Erythroblast (primary cell): ENCODE results near the gene TELO2.
A peak's percentile ranks its signal among the peaks of the same experiment; 100 is the strongest.

Source experiments
- DNase-seq, 2 experiments: peaks; one replicate each; lab custom pipeline; 2025; lab: John Stamatoyannopoulos, UW
- GATA1 ChIP-seq: IDR thresholded peaks from 2 replicates; pipeline ENCODE4 v1.6.1; 2011; ENCODE audit warnings: low read depth, mild to moderate bottlenecking, control low read depth, low read length, moderate library complexity
- POLR2A ChIP-seq: IDR thresholded peaks from 2 replicates; pipeline ENCODE4 v1.6.1; 2011; ENCODE audit warnings: mild to moderate bottlenecking, low read length

Gene TELO2

DNA sequence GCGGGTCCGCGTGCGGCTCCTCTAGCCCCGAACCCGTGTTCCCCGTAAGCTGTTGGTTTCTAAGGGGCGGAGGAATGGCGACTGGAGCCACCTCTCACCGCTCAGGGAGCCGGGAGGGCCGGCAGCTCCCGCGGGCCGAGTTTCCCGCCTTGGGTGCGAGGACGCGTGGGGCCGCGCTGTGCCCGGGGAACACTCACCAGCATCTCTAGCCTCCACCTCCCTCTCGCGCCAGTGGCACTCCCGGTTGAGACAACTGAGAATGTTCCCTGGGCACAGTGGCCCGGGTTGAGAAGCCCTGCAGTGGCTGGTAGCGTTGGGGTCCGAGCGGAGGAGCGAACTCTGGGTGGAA is 560 bp downstream of the TELO2 start:
- peak; percentile 62 to 71 for DNase-seq
- TF ChIP-seq POLR2A (no peak), GATA1 (no peak)

DNA sequence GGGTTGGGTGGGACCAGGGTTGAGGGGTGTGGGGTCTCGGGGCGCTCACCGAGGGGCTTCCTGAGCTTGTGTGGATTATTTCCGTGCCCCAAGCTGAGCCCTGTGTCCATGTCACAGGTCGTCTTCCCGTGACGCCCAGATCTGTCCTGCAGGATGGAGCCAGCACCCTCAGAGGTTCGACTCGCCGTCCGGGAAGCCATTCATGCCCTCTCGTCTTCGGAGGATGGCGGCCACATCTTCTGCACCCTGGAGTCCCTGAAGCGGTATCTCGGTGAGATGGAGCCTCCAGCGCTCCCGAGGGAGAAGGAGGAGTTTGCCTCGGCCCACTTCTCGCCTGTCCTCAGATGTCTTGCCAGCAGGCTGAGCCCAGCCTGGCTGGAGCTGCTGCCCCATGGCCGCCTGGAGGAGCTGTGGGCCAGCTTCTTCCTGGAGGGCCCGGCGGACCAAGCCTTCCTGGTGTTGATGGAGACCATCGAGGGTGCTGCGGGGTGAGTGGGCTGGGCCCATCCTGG is 1.0 kb downstream of the TELO2 start:
- DNase-seq = peak; percentile 48 to 50
- TF ChIP-seq POLR2A = no peak
- no peak for TF ChIP-seq GATA1

DNA sequence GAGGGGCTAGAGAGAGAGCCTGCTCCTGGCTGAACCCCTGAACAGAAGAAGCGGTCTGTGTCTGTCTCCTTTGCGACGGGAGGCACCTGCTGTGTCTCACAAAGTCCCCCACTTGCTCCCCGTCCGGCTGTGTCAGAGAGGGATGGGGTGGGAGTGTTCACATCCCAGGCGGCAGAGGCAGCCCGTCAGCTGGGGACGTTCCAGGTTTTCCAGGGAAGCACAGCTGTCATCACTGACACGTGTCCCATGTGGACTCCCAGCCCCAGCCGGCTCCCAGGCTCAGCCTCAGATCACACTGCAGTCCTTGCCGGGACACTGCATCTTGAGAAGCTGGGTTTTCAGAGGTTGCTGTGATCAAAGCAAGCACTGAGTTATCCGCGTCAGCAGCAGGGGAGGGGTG is 1.6 kb downstream of the TELO2 start:
- no peak for DNase-seq
- TF ChIP-seq POLR2A (no peak), GATA1 (no peak)

DNA sequence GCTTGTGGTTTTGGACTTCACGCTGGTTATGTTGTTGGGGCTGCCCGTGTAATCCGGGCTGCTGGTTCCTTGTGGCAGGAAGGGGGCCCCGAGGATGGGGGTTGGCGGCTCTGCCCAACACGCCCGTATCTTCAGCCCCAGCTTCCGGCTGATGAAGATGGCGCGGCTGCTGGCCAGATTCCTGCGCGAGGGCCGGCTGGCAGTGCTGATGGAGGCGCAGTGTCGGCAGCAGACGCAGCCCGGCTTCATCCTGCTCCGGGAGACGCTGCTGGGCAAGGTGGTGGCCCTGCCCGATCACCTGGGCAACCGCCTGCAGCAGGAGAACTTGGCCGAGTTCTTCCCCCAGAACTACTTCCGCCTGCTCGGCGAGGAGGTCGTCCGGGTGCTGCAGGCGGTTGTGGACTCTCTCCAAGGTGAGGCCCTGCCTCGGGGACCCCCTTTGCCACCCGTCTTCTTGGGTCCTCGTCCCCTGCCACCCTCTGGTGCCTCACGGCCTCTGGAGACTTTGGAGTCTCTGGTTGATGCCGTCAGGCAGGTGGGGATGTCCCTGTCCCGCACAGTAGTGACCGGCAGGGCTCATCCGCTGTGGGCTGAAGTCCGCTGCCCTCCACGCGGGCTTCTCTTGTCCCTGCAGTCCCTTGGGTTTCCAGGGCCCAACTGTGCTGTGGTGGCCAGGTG is 2.2 kb downstream of the TELO2 start:
- no peak for DNase-seq
- TF ChIP-seq GATA1 = no peak
- TF ChIP-seq POLR2A = no peak

DNA sequence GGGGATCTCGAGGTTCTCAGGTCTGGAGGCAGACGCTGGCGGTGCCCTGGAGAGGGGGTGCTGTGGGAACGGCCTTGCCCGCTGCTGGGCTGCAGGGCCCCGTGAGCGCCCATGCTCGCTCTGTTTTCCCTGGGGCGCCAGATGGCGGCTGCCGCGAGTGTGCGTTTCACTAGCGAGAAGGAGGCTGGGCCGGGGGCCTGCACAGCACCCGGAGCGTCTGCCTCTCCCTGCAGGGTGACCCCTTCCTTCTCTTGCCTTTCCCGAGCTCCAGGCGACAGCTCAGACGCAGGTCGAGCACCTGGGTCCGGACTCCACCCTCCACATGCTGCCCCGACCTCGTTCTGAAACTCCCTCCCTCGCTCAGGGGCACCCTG is 2.7 kb downstream of the TELO2 start:
- no peak for TF ChIP-seq GATA1
- TF ChIP-seq POLR2A = no peak
- no peak for DNase-seq

DNA sequence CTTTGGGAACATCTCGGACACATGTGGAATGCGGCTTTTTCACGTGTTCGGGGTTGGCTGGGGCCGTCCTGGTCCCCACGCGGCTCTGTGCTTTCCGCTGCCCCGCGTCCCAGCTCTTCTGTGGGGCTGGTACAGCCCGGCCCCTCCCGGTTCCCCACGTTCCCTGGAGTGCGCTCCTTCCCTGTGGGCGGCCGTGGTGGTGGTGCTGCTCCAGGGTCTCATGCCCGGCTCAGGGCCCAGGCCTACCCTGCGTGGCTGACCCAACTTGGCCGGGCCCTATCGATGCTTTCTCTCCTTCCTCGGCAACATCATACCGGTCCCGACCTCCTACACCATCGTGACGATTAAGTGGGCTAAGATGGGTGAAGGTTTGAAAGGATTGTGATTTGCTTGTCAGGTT is 3.3 kb downstream of the TELO2 start:
- no peak for DNase-seq
- TF ChIP-seq GATA1 (no peak), POLR2A (no peak)

DNA sequence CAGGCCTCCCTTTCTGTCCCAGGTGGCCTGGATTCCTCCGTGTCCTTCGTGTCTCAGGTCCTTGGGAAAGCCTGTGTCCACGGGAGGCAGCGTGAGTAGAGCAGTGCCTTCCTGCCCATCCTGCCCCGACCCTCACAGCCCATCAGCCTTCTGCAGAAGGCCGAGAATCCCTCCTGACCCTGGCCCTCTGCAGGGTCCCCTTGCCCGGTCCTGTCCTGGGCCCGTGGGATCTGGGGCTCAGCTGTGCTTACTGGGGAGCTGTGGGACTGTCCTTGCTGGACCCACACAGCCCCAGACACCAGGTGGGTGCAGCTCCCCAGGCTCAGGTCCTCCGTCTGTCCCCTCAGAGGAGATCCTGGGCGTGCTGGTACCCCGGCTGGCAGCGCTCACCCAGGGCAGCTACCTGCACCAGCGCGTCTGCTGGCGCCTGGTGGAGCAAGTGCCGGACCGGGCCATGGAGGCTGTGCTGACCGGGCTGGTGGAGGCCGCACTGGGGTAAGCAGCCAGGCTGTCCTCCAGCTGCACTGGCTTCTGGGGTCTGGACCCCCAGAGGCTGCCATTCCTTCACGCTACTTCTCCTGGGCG is 3.9 kb downstream of the TELO2 start:
- TF ChIP-seq GATA1 (no peak), POLR2A (no peak)
- no peak for DNase-seq

DNA sequence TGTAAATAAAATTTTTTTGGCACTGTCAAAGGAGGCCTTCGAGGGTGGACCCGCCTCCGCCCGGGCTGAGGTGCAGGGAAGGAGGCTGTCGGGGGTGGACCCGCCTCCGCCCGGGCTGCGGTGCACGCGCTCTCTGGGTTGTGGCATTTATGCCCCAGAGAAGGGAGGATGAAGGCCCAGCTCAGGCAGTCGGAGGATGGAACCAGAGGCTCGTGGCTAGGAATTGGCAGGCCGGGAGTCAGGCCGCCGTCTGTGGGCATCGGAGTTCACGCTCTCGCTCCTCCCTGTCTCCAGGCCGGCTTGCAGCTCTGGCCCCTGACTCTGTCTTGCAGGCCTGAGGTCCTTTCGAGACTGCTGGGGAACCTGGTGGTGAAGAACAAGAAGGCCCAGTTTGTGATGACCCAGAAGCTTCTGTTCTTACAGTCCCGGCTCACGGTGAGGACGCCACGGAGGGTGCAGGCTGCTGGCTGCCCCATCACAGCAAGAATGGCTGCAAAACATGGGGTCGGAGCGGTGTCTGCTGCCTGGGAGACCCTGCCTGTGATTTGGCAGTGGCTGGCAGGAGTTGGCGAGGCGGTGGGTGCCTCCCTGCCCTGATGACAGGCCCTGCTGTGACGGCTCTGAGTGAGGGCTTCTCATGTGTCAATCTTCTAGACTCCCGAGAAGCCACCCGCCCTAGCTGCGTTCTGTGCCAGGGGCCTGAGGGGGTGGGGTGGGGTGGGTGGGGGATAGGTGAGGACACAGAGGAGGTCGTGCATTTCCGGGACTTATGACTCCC is 5.9 kb downstream of the TELO2 start:
- no peak for DNase-seq
- TF ChIP-seq POLR2A (no peak), GATA1 (no peak)

DNA sequence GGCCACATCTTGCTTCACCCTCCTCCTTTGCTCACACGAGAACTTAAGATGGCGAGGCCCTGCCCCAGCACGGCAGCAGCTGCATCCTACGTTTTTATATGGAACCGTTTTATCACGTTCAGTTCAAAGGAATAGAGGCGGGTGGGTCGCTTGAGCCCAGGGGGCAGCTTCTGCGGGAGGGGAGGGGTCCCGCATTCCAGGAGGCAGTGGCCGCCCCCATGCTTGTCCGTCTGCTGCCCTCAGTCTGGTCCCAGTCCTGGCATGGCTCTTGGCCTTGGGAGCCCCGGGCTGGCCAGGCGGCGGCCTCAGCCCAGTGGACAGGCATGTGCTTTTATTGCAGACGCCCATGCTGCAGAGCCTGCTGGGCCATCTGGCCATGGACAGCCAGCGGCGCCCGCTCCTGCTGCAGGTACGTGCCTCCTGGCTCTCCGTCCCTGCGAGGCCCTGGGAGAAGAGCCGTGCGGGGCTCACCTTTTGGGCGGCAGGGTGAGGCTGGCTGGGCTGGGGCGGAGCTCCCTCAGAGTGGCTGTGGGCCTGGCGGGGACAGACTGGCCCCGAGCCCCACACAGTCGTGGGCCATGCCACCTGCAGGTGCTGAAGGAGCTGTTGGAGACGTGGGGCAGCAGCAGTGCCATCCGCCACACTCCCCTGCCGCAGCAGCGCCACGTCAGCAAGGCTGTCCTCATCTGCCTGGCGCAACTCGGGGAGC is 6.8 kb downstream of the TELO2 start:
- TF ChIP-seq GATA1 (no peak), POLR2A (no peak)
- DNase-seq = no peak

DNA sequence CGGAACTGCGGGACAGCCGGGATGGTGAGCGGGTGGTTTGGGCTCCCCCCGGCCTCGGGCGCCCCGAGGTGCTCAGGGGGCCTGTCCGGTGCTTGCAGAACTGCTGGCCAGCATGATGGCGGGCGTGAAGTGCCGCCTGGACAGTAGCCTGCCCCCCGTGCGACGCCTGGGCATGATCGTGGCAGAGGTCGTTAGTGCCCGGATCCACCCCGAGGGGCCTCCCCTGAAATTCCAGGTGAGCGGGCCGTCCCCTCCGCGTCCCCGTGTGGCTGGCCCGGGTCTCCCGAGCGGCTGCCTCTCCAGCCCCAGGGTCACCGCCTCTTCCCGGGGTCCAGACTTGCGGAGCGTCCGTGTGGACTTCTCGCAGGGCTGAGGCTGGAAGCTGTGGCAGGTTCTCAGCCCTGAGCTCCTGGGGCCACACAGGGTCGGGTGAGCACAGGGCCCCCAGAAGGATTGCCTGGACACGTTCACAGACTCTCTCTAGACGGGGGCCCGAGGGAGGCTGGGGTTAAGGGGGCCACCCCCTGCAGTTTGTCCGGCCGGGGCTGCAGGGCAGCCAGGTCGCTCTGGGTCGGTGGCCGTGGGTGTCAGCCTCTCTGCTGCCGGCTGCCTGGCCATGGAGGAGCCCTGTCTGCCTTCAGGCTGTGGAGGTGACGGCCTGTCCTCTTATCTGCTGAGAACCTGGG is 7.4 kb downstream of the TELO2 start:
- TF ChIP-seq POLR2A = no peak
- TF ChIP-seq GATA1 = no peak
- no peak for DNase-seq

DNA sequence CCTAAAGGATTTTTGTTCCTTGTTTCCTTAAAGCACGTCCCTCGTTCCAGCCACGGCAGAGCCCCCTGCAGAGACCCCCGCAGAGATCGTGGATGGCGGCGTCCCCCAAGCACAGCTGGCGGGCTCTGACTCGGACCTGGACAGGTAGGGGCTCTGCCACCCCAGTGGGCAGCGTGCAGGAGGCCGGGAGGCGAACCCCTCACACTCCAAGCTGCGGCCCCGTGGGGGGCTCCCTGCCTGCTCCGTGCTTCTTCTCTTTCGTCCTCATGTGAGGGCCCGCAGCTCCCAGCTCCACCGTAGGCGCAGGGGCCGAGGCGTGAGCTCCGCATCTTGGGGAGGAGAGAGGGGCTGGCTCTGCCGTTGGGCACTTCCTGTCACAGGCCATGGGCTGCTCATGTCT is 8.5 kb downstream of the TELO2 start:
- DNase-seq = no peak
- no peak for TF ChIP-seq POLR2A
- TF ChIP-seq GATA1 = no peak

DNA sequence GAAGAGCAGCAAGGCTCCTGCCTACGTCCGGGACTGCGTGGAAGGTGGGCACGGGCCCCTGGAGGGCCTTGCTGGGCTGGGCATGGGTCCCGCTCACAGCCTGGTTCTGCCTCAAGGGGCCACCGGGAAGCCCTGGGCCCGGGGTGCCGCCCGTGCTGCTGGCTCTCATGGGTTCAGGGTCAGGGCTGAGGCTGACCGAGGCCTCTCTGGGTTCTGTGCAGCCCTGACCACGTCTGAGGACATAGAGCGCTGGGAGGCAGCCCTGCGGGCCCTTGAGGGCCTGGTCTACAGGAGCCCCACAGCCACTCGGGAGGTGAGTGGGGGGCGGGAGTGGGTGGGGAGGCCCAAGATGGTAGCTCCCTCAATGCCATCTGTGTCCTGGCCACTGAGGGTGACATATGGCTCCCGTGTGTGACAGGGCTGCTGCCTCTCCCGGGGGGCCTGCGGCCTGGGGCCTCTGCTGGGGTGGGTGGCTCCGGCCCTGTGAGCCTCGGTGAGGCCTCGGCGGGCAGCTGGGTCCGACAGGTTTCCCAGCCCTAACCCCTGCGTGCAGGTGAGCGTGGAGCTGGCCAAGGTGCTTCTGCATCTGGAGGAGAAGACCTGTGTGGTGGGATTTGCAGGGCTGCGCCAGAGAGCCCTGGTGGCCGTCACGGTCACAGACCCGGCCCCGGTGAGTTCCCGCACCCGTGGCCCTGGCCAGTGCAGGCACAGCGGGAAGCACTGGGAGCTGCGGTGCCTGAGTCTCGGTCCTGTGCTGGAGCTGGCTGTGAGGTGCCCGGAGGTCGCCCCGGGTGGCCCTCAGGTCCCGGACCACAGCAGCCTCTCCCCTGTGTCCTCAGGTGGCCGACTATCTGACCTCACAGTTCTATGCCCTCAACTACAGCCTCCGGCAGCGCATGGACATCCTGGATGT is 9.2 kb downstream of the TELO2 start:
- DNase-seq = no peak
- TF ChIP-seq GATA1 (no peak), POLR2A (no peak)
